GM18498 (cell line): ENCODE measurements around the gene CYB5B.
A peak's percentile ranks its signal among the peaks of the same experiment; 100 is the strongest.
"Not testable (repeated sequence)": the region's sequence is repeated elsewhere in the genome, so short reads cannot be mapped to it uniquely, and the experiment has no call there.

ENCODE experiments used
- ATAC-seq: cut with Tn5 transposase; IDR thresholded peaks from one replicate; pipeline ENCODE4 v1.9.1; 2021; ENCODE audit warnings: mild to moderate bottlenecking, moderate library complexity; ENCODE audit not compliant: unreplicated experiment

CYB5B gene

GRCh38 chr16:69408475-69408874 lies 15.9 kb upstream of the CYB5B start:
- no peak for ATAC-seq

GRCh38 chr16:69410219-69410990 lies 14.0 kb upstream of the CYB5B start:
- ATAC-seq: no peak

- ATAC-seq: no peak
These were observed 13.1 kb upstream of the CYB5B start for GRCh38 chr16:69411064-69411985.

GRCh38 chr16:69412287-69412686 lies 12.1 kb upstream of the CYB5B start:
- no peak for ATAC-seq

- ATAC-seq: no peak
These were observed 11.3 kb upstream of the CYB5B start for GRCh38 chr16:69413045-69413664.

GRCh38 chr16:69417520-69418199 lies 6.8 kb upstream of the CYB5B start:
- ATAC-seq: no peak

GRCh38 chr16:69419956-69420355 lies 4.5 kb upstream of the CYB5B start:
- no peak for ATAC-seq

GRCh38 chr16:69423189-69423588 lies 1.2 kb upstream of the CYB5B start:
- ATAC-seq: no peak

- peak; percentile 9 for ATAC-seq
These were observed 741 bp downstream of the CYB5B start for GRCh38 chr16:69424935-69425784.

GRCh38 chr16:69428652-69429051 lies 4.2 kb downstream of the CYB5B start:
- ATAC-seq: no peak

- ATAC-seq: not testable (repeated sequence)
These were observed 4.7 kb downstream of the CYB5B start for GRCh38 chr16:69429058-69429640.

GRCh38 chr16:69431948-69432468 lies 7.6 kb downstream of the CYB5B start:
- ATAC-seq: no peak

- ATAC-seq: no peak
These were observed 9.6 kb downstream of the CYB5B start for GRCh38 chr16:69434066-69434465.

GRCh38 chr16:69435977-69436820 lies 11.8 kb downstream of the CYB5B start:
- ATAC-seq: no peak

GRCh38 chr16:69436896-69437295 lies 12.5 kb downstream of the CYB5B start:
- ATAC-seq: no peak

- peak; percentile 67 for ATAC-seq
These were observed 14.0 kb downstream of the CYB5B start for GRCh38 chr16:69438465-69438864.

- no peak for ATAC-seq
These were observed 15.8 kb downstream of the CYB5B start for GRCh38 chr16:69440250-69440649.

GRCh38 chr16:69441030-69441429 lies 16.6 kb downstream of the CYB5B start:
- not testable (repeated sequence) for ATAC-seq
